Testis (tissue), 2 donors: ENCODE data around the gene ZBTB47.

ENCODE experiments used
- CTCF ChIP-seq, 3 experiments: fragments of 450-650 bp in 2 of 3; fragments of 200-600 bp in 1 of 3; sonication (generic) in 1 of 3; IDR thresholded peaks; one replicate each; pipeline ENCODE4 v1.5.1; 2016 to 2019; ENCODE audit warnings: antibody characterized with exemption in 3 of 3, mild to moderate bottlenecking in 2 of 3, moderate library complexity in 1 of 3
- POLR2A ChIP-seq: fragments of 450-650 bp; IDR thresholded peaks from one replicate; pipeline ENCODE4 v1.6.1; 2017; ENCODE audit warnings: antibody characterized with exemption, mild to moderate bottlenecking, moderate library complexity

- TF ChIP-seq CTCF (IDR thresholded peaks at IDR 0.05) (no peak), POLR2A (no peak)
Observed at GRCh38 chr3:42652251-42652610, 1.3 kb upstream of the ZBTB47 start.
